Stimulated activated CD4-positive, alpha-beta T cell treated with anti-CD3 and anti-CD28 coated beads, Interleukin-4, amount 100 ng/mL, for 48 hours (primary cell): ENCODE data around the gene MEX3C.

Source experiments
- DNase-seq, 2 donors: peaks; one replicate each; pipeline ENCODE4 v3.0.0-alpha.2; 2020; ENCODE audit warnings: low read depth in 2 of 2

Gene MEX3C

DNA sequence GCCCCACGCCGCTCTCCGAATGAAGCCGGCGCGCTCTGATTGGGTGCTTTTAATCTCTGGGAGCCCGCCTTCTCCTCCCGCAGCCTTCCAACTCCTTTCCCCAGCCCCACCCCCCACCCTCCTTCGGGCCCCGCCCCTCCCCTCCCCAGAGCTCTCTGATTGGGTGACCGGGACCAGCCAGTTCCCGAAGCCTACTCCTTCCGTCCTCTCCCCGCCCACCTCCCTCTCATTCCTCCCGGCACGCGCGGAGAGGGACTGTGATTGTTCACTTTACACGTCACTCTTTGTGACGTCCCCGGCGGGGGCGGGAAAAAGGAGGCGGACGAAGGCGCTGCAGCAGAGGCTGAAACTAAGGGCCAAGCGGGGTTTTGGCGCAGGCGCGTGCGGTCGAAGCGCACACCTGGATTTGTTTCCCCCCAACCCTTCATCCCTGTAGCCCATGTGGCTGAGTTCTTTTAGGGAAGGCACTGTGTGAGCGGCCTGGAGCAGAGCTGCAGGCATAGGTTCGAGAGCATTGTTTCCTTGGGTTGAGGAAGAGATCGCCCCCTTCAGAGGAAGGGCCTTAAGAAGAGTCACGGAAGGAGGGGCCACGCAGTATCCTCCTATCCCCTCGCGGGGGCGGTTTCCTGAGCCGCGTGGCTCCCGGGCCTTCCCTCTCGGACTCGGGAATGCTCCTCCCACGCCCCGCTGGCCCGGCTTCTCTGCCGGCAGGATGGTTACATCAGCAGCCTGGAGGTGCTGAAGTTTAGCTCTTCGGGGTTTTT, at the start of gene MEX3C:
Gene MEX3C, minus strand, starts transcription at position 21 of the 764 bp plus-strand sequence. CDS start 361 bp downstream, outside the sequence.
- DNase-seq, result peak; percentile 99

DNA sequence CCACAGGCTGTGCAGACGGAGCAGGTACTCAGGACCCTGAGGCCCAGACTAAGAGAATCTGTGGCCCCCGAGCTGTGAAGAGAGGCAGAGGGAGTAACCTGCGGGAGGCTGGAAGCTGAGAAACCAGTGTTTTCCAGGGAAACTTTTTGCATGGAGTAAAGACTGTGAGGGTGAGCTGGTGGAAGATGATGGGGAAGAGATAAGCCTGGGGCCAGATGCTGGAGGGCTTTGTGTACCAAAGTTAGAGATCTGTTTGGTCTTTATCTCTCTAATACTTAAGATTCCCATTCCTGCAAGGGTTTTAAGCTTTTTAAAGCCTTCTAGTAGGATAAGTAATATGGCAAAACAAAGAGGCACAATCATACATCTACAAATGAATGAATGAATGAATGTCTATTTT, 43.7 kb upstream of the MEX3C start:
- no peak for DNase-seq

DNA sequence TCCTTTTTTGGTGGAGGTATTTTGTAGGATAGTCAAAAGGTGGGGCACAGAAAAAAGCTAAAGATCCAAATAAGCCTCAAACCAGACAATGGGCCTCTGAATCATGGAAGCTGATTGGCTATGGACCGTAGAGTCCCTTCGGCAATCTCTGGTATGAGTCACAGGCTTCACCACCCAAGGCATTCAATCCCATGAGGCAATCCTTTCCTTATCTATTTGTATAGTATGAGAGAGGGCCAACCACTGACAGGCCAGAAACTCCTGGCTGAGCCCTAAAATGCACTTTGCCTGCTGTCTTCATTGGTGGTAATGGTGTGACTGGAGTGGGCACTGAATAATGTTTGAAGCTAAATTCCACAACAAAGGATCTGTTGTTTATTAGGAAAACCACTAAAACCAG, 38.7 kb upstream of the MEX3C start:
- no peak for DNase-seq

DNA sequence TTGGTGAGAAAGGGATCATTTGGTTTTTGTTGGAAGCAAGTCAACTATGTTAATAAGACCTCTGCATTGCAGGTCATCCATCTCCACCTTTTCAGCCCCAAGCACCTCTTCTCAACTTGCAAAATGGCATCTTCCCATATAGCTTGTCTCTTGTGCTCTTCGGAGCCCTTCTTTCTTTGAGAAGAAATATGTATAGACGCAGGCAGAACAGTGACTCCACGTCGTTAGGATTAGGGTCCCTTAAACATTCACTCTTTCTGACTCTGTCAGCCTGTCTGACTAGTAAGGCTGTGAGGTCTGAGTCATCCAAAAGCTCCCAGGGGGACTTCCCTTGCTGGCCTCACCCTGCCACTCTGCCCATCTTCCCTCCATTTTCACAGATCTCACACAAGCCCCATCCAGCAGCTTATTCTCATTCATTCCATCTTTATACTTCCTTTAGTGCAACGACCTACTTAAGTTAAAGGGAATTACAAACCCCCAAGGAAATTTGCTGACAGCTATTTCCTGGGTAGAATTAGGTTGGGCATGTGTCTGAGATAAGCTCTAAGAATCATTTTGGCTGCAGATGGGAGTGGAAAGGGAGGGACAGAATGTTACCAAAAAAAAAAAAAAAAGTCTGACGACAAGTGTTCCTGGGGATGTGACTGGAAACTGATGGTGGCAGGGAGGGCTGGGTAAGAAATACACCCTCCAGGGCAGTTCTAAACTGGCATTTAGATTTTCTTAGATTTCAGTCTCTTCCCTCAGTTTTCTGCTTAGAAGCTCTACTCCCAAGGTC, 37.7 kb upstream of the MEX3C start:
- peak; percentile 6 to 22 for DNase-seq

DNA sequence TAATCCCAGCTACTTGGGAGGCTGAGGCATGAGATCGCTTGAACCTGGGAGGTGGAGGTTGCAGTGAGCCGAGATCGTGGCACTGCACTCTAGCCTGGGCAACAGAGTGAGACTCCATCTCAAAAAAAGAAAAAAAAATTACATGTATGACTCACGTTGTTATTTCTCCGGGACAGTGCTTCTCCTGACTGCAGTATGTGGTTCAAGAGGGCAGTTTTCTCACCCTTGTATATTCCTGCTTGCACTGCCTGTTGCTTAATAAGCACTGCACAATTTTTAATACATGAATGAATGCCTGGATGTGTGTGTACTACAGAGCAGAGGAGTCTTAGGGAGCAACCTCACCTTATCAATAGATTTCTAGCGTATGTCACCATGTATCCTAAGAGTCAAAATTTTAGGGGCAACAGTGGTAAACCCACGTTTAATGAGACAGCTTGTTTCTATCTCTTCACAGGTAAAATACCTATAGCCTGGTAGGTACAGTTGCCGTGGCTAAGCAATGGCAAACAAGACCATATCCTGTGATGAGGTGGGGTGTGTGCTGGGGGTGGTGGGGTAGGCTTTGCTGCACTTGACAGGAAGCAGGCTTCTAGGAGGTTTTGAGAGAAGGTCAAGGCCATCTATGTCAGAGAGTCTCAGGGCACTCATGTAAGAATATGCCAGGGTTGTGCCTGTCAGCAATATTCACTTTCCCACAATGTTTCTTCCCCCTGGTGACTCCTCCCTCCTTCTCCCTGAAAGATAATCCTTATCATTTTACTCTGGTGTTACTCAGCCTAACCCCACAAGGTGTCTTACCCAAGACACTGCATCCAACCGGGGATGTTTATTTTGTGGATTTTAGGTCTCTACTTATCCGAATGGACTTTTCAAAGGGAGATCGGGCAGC, 36.9 kb upstream of the MEX3C start:
- no peak for DNase-seq

DNA sequence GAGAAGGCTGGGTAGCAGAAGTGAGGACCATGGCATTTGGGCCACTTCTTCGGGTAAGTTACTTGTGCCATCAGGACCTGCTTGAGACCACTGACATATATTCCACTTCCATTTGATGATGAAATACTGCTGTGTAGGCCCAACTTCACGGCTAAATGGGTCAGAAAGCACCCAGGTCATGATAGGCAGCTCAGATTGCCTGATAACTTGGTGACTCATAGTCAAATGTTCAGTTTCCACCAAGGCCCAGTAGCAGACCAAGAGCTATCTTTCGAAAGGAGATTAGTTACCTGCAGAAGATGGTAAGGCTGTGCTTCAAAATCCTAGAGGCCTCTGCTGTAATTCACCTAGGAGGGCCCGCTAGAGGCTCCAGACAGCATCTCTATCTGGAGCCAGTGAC, 31.8 kb upstream of the MEX3C start:
- no peak for DNase-seq

DNA sequence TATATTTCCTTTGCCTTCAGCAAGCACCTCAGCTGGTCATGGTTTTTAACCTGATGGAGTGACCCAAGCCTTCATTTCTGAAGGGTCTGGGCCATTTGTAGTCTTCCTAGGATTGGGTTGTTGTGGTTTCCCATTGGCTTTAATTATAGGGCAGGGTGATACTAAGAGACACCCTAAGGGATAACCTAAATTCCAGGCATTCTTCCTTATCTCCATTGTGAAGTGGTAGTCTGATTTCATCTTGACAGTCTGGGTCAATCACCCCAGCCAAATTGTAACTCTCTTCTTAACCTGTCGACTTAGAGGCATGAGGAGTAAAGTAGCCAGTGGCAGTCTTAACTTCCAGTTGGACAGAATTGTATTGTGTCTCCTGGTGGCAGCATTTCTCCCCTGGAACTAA, 30.2 kb upstream of the MEX3C start:
- no peak for DNase-seq

DNA sequence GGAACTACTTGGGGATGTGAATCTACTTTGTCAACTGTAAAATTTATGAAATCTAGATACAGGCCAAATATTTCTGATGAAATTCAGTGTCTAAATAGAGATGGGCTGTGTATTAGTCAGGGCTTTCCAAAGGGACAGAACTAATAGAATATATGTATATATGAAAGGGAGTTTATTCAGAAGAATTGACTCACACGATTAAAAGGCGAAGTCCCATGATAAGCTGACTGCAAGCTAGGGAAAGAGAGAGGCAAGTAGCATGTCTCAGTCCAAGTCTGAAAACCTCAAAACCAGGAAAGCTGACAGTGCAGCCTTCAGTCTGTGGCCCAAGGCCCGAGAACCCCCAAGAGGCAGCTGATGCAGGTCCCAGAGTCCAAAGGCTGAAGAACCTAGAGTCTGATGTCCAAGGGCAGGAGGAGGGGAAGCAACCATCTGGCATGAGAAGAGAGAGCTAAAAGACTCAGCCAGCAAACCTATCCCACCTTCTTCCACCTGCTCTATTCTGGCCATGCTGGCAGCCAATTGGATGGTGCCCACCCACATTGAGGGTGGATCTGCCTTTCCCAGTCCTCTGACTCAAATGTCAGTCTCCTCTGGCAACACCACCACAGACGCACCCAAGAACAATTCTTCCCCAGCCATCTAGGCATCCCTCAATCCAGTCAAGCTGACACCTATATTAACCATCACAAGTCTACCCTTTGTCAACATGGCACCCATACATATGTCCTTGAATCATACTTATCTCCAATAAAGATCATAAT, 29.3 kb upstream of the MEX3C start:
- DNase-seq, result no peak

DNA sequence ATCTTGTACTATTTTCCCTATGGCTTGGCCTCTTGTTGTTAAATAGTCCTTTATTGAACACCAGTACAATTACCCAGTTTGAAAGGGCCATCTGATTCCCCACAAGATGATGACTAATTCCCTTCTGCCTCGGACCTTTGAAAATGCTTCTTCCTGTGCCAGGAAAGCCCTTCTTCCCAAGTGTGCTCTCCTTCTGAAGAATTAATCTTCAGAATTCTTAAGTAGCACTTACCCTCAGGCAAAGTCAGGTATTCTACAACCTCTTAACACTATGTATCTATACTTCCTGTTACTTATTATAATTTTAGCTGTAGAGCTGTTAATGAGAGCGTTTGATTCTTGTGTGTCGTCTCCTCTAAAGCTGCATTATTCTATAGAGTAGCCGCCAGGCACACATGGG, 28.6 kb upstream of the MEX3C start:
- no peak for DNase-seq

DNA sequence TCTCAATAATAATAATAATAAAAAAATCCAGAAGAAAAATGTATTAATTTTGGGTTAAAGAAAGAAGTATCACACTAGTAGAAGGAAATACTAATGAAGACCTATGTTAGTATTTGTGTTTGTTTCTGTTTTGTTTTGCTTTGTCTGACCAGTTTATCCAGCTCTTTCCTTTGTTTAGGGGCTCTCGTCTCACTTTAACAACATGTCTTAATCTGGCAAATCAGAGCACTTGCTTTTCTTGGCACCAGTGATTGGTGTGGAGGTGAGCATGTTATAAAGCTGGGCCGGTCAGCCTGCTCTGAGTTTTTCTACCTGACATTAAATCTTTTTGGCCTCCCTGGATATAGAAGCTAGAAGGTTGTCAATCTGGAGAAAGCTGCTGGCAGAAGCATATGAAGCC, 15.1 kb upstream of the MEX3C start:
- no peak for DNase-seq

DNA sequence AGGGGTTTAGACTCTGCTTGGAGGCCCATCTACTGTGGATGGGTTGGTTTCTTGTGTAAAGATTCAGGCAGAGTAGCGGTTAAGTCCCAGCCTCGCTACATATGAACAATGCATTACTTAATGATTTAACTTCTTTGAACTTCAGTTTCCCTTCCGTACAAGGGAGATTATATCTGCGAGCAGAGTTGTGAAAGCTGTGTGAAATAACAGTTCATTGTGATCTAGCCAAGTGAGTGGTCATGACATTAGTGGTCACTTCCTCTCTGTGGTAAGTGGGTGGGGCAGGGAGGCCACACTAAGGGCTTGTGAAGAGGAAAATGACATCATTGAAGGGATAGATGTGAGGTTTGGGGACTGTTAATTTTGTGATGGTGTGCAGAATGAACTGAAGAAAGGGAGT, 14.1 kb upstream of the MEX3C start:
- peak; percentile 32 to 44 for DNase-seq

DNA sequence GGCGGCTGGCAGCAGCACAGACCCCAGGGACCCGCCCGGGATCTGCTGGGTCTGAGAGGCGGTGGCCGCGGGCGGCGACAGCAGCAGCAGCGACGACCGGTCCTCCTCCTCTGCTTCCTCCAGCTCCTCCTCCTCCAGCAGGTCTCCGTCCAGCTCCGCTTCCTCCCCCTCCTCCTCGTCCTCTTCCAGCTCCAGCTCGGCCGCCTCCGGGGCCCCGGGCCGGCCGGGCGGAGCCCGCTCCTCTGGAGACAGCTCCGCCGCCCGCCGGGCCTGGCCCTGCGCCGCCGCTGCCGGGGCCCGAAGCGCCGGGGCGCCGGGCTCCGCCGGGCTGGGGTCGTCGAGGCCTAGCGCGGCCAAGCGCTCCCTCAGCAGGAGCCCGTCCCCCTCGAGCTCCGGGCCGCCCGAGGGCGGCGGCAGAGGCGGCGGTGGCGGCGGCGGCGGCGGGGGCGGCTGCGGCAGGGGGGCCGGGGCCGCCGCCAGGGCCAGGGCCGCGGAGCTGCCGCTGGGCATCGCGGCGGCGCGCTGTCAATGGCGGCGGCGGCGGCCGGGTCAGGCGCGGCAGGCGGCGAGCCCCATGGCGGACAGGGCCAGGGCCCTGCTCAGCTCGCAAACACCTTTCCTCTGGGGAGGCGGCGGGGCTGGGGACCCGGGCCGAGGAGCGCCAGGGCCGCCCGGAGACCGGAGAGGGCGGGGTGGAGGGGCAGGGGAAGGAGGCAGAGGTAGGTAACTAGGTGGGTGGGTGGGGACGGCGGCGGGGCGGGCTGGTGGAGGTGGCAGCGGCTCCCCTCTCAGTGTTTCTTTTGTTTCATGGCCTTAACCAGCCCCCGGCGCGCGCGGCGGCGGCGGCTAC, 445 bp downstream of the MEX3C start:
- peak in 1 of 2 donors; percentile 19 for DNase-seq

DNA sequence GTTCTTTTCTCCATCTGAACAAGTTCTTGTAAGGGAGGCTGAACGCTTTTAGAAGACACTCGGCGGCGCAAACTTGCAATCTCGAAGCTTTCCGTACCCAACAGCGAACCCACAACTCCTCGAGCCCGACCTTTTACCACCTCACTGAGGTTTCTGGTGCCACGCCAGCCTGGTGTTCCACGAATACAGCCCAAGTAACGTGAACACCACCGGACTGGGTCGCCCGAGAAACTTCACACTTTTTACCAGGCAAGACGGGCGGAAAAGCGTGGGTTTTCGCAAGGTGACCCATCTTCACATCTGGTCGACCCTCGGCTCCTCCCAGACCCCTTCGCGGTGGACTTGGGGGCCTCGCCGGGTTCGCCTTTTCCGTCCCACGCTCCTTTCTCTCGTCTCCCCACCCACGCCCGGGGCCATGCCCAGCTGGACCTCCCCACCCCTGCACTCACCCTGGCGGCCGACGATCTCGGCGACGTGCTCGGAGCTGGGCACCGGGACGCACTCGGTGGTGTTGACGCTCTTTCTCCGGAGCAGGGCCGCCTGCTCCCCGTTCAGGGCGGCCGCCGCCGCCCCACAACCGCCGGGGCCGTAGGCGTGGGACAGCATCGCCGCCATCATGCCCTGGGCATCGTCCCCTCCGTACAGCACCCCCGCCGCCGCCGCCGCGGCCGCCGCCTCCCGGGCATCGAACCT, 1.2 kb downstream of the MEX3C start:
- DNase-seq, result peak; percentile 38 to 39

DNA sequence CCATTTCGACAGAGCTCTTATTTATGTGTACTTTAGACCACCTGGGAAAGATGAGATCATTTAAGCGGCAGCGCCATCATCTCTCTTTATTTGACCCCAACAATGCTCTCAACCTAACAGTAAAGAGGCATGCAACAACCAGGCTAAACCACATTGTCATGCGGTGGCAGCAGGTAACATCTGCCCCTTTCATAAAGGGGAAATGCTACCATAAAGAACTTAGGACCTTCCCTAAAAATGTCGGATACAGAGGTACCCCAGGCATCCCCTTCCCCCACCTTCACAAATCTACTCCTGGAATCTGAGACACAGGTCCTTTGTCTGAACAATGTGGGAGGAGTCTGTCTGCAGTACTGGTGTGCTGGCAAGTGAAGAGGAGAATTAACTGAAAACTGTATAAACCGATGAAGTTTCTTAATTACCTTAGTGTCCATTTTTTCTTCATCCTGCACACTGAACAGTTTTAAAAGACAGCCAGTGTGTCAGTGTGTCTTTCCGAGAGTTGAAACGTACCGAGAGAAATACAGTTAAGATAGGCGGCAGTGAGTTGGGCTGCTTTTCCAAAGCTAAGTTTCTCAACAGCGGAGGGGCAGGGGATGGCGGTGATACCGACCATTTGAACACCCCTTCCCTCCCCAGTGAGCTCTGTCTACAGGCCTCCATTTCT, 1.9 kb downstream of the MEX3C start:
- DNase-seq, result peak in 1 of 2 donors; percentile 16

DNA sequence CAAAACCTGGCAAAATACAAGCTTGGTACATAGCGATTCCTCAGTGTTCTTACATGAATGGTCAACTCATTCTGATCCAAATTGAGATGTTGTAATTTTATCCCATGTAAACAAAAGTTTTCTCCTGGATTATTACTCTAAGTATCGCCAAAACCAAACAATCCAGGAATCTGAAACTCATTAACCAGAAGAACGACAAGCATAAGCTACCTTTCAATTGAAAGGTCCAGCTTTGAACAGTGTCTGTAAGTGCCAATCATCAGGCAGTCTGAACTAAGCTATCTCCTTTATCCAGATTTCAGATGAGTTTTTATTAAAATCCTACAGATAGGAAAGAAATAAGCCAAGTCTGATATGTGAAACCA, 2.4 kb downstream of the MEX3C start:
- DNase-seq, result no peak

DNA sequence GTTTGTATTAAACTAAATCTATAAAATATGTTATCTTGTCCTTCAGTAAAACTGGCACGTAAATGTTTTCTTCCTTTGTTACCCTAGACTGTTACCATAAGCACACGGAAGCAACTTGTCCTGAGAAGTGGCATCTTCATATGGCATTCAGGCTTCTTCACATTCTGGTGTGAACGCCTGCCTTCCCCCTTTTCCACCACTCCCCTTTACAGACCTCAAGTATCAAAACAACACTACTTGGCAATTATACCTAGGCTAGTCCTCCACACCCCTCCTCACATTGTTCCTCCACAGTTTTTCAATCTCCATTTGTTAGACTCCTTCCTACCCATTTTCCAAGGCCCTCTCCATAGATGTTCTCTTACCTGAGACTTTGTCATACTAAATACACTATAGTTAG, 2.9 kb downstream of the MEX3C start:
- no peak for DNase-seq

DNA sequence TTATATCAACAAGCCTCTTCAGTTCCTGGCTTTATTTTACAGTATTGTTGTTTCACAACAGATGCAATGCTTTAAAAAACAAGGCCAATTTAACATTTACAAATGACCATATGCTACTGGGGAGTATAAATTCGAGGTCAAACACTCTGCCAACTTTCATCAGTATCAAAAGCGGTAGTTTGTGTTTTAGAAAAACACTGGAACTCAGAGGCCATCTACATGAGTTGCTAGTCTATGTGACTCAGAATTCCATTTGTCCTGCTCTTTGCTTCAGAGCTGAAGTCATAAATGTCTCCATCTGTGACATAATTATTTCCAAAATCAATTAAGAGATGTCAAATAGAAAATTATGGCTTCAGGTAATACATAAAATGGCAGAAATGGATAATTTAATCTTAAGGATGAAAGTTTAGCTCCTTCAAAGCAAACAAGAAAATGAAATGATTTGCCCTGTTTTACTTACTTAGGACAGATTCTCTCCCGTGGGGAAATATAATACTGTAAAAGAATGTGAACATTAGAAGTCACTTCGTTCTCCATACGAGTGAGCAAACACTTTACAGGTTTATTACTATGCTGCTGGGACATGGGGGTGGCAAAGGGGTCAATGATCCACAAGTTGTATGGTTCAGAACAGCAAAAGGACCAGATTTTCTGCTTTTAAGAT, 3.7 kb downstream of the MEX3C start:
- no peak for DNase-seq

DNA sequence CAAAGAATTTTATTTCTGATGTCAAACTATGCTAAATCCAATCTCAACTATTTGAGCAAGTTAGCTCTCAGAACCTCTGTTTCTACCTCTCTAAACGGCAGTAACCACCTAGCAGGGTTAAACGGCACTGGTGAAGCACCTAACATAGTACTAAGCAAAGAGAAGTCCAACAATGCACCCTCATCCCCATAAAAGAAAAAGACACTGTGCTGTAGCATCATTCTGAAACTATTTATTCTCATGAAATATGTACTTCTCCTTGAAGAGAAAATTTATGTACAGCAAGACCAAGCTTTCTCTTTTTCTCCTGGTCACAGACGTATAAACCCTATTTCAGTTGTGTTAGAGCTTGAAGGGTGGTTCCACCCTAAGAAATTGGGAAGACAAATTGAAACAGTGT, 4.8 kb downstream of the MEX3C start:
- no peak for DNase-seq

DNA sequence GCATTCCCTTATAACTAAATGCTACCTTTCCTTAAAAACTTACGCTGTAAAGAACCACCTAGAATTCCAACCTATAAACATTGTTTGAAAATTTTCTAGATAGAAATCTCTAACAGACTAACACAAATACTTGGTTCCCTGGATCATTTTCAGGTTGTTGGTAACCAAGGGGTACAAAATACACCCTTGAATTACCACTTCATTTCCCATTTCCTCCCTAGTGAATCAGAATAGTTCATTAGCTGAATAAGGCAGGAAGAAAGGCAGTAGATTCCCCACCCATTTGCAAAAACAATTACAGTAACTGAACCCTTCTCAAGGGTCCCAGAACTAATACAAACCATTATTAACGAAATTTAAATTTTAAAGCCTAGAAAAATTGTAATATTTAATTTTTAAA, 5.5 kb downstream of the MEX3C start:
- DNase-seq, result no peak
